GM18909 (cell line): ENCODE results near the gene SIGLEC8.
"Not testable (repeated sequence)": the region's sequence is repeated elsewhere in the genome, so short reads cannot be mapped to it uniquely, and the experiment has no call there.

Experiments used
- ATAC-seq: cut with Tn5 transposase; IDR thresholded peaks from one replicate; pipeline ENCODE4 v1.9.1; 2021; ENCODE audit warnings: mild to moderate bottlenecking; ENCODE audit not compliant: unreplicated experiment, poor library complexity

The SIGLEC8 gene

GRCh38 chr19:51458051-51458645 lies at the start of gene SIGLEC8:
Gene SIGLEC8, minus strand, starts transcription at chr19:51458454. Its CDS starts 67 bp downstream, at chr19:51458387.
- no peak for ATAC-seq

GRCh38 chr19:51507640-51508058 lies 49.4 kb upstream of the SIGLEC8 start:
- ATAC-seq = no peak

GRCh38 chr19:51507192-51507591 lies 48.9 kb upstream of the SIGLEC8 start:
- ATAC-seq = no peak

DNA sequence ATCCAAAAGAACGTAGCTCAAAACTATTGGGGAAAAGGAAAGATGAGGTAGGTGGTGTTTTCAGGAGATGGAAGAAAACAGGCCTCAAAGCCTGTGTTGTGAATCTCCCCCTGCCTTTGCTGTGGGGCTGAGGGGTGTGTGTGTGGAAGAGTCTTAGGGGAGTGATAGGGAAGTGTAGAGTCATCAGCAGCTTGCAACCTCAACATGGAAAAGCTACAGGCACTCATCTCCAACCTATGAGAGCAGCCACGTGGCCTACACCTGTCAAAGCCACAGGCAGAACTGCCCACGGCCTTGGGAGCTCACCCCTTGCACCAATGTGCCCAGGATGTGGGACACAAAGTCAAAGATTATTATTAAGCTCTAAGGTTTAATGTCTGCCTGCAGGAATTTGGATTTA lies 47.6 kb upstream of the SIGLEC8 start:
- no peak for ATAC-seq

- ATAC-seq = no peak
These were observed 45.6 kb upstream of the SIGLEC8 start for GRCh38 chr19:51503896-51504295.

- no peak for ATAC-seq
These were observed 45.1 kb upstream of the SIGLEC8 start for GRCh38 chr19:51503286-51503817.

- ATAC-seq = no peak
These were observed 43.5 kb upstream of the SIGLEC8 start, which contains the start of gene SIGLEC12 for GRCh38 chr19:51501594-51502263. Gene SIGLEC12, minus strand, starts transcription at chr19:51501800. Its CDS starts 67 bp downstream, at chr19:51501733.

- ATAC-seq = not testable (repeated sequence)
These were observed 42.7 kb upstream of the SIGLEC8 start for GRCh38 chr19:51500931-51501330.

DNA sequence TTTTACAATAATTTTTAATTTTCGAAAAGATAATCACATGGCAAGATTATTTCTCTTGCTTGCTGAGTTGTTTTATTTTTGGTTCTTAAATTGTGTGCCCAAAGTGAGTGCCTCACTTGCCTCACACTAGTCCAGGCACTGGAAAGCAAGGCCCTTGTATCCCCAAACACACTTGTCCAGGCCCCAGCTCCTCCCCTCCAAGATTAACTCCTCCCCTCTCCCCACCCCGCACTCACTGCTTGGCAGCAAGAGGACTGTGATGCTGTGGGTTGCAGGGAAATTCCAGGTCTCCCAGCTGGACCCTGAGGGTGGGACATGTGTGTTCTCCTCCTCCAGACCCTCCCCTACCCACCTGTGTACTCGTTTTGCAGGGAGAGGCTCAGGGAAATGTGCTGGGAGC lies 39.4 kb upstream of the SIGLEC8 start:
- ATAC-seq = no peak

GRCh38 chr19:51493776-51494175 lies 35.5 kb upstream of the SIGLEC8 start:
- no peak for ATAC-seq

GRCh38 chr19:51491586-51491985 lies 33.3 kb upstream of the SIGLEC8 start:
- no peak for ATAC-seq

DNA sequence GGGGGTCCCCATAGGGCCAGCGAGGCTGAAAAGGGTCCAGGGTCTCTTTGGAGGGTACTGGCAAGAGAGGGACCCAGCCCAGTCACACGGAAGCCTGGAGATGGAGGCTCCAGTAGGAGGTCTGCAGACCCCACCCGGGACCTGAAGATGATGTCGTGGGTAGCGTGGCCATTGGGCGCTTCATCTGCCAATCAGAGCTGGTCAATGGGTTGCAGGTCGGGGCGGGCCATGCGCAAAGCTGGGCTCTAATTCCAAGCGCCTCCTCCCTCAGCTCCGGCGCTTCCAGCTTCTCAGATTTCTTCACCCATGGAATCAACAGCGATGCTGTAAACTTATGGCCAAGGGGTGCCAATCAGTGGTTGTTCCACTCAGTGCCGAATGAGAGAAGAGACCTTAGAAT lies 32.4 kb upstream of the SIGLEC8 start:
- ATAC-seq = no peak

DNA sequence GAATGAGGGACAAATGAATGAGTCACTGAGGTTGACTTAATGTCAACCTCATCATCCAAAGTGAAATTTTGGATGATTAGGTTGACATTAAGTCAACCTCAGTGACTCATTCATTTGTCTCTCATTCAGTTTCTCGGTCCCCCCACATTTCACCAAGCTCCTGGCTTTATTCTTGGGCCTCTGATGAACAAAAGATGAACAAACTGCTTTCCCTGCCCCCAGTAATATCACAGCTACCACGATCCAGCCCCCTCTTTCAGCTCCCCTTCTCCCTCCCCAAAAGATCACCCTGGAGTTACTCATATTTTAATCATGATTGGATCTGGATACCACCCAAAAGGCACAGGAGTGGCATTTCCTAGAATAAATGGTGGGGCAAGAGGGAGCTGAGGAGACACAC lies 30.9 kb upstream of the SIGLEC8 start:
- no peak for ATAC-seq

DNA sequence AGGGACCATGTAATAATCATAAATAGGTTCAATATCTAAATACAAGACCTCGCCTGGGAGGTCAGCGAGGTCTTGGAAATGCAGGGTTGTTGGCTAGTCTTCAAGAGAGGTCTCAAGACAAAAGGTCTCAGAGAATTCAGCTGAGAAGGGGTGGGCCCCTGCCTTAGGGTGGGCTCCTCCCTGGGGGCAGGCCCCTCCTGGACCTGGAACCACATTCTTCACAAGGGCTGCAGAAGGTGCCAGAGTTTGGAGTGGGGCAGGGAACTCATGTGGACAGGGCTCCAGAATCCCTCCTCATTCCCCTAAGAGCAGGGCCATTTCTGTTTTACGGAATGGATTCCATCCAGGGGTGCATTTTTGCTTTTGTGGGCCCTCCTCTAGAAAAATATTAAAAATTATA lies 30.2 kb upstream of the SIGLEC8 start:
- ATAC-seq = no peak

GRCh38 chr19:51485960-51486660 lies 27.9 kb upstream of the SIGLEC8 start:
- ATAC-seq = no peak

- ATAC-seq = no peak
These were observed 22.3 kb upstream of the SIGLEC8 start for GRCh38 chr19:51480590-51480989.

DNA sequence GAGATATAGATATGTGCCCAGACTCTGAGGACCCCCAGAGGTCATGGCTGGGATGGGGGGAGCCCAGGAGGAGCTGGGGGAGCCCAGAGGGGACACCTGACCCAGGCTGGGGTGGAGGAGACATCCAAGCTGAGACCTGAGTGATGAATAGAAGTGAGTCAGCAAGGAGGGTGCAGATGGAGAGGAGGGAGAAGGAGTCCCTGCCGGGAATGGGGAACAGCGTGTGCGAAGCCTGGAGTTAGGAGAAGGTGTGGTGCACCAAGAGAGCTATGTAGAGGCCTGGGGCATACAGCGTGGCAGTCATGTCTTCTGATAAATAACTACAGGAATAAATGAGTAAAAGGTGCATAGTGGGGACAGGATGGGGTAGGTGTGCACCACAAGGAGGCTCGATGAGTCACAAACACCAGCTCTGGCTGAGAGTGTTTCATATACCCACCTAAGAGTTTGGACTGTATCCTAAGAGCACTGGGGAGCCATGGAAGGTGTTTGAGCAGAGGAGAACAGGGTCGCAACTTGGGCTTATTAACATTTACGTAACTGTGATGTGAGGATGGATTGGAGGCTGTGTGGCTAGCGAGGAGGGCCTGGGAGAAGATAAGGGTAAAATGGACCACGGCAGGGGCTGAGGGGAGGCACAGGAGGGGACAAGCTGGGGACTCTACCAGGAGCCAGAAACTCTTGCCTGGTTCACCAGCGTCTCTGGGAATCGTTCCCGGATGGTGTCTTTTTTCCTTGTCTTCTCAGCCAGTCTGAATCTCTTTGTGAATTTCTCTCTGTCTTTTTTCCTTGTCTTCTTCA lies 21.5 kb upstream of the SIGLEC8 start:
- no peak for ATAC-seq

GRCh38 chr19:51478381-51479234 lies 20.4 kb upstream of the SIGLEC8 start, which contains the start of gene CEACAM18:
Gene CEACAM18, plus strand, starts transcription at chr19:51478539.
- ATAC-seq = no peak

DNA sequence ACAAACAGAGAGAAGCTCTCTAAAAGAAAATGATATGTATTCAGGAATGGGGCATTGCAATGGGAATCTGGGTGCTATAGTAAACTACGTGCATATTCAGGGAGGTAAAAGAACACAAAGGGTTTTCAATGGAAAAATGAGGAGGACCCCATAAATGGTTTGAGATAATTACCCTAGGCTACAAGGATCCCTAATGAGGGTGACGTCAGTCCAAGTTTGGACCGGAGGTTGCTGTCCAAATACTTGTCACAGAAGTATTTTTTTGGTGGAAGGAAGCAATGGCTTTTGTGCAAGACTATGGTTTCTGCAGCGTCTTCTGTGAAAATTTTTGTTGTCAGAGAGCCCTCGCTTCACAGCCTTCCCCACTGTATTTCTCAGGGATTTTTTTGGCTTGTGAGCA lies 19.1 kb upstream of the SIGLEC8 start:
- ATAC-seq = no peak
